HAP-1 (cell line): ENCODE data around the gene COL6A1.

ENCODE experiments used
- DNase-seq, 2 experiments: peaks; one replicate each; pipeline ENCODE4 v3.0.0-alpha.2; 2016 to 2020; ENCODE audit warnings: low spot score in 2 of 2
- H3K27me3 ChIP-seq: fragments of 250-450 bp; sonication (Bioruptor Pico); 2 replicates; pipeline ENCODE4 v1.5.1; 2020; ENCODE audit warnings: low read depth, mild to moderate bottlenecking, moderate library complexity
- H3K36me3 ChIP-seq: fragments of 250-450 bp; sonication (Bioruptor Pico); replicated peaks from 2 replicates; pipeline ENCODE4 v1.5.1; 2020; ENCODE audit warnings: mild to moderate bottlenecking
- H3K4me1 ChIP-seq: fragments of 250-450 bp; sonication (Bioruptor Pico); 2 replicates; pipeline ENCODE4 v1.5.1; 2020; ENCODE audit warnings: mild to moderate bottlenecking
- H3K4me3 ChIP-seq: fragments of 250-450 bp; sonication (Bioruptor Pico); 2 replicates; pipeline ENCODE4 v1.5.1; 2020; ENCODE audit warnings: mild to moderate bottlenecking, moderate library complexity
- H3K9me3 ChIP-seq: fragments of 250-450 bp; sonication (Bioruptor Pico); 2 replicates; pipeline ENCODE4 v1.5.1; 2020; ENCODE audit warnings: mild to moderate bottlenecking, moderate library complexity
- in situ Hi-C: fragments of 300-500 bp; cut with MboI; formaldehyde crosslinking; loops from 3 replicates; pipeline ENCODE4 v1.14.3; 2020; ENCODE audit warnings: low sequenced_read_pairs, inconsistent platforms, mixed read lengths

Gene COL6A1

GRCh38 chr21:46011267-46011967, 29.8 kb downstream of the COL6A1 start:
- in situ Hi-C loops = no loop called here
- 0 out of 2 replicates have a peak, but pooled peaks cover 5% of the 10 kb centered on the region for H3K9me3 ChIP-seq

GRCh38 chr21:46012154-46012553, 30.6 kb downstream of the COL6A1 start:
- Histone ChIP-seq H3K4me3 (no peak overlapping the region), H3K9me3 (0 out of 2 replicates have a peak, but pooled peaks cover 5% of the 10 kb centered on the region), H3K36me3 (no peaks in the 10 kb centered on the region), H3K27me3 (peaks cover 17% of the 10 kb centered on the region), H3K4me1 (no peaks in the 10 kb centered on the region; the same call in 1 of the 2 replicates)
- DNase-seq = no peak
- in situ Hi-C loops = no loop called here

More at GRCh38 chr21:46011267-46011967, 29.8 kb downstream of the COL6A1 start:
- Histone ChIP-seq H3K27me3 (peaks cover 14% of the 10 kb centered on the region), H3K4me1 (no peaks in the 10 kb centered on the region; the same call in 1 of the 2 replicates), H3K4me3 (no peak overlapping the region), H3K36me3 (no peaks in the 10 kb centered on the region)
- no peak for DNase-seq

- in situ Hi-C loops = no loop called here
- Histone ChIP-seq H3K4me3 (no peak overlapping the region), H3K36me3 (no peaks in the 10 kb centered on the region), H3K27me3 (peaks cover 20% of the 10 kb centered on the region), H3K9me3 (no peaks in the 10 kb centered on the region), H3K4me1 (no peaks in the 10 kb centered on the region; the same call in 1 of the 2 replicates)
- DNase-seq = no peak
These were observed 33.3 kb downstream of the COL6A1 start for GRCh38 chr21:46014828-46015227.

GRCh38 chr21:46017148-46017547, 35.6 kb downstream of the COL6A1 start:
- in situ Hi-C loops = no loop called here
- Histone ChIP-seq H3K27me3 (peaks cover 20% of the 10 kb centered on the region), H3K9me3 (no peaks in the 10 kb centered on the region), H3K36me3 (no peaks in the 10 kb centered on the region), H3K4me3 (no peak overlapping the region), H3K4me1 (no peaks in the 10 kb centered on the region; the same call in 1 of the 2 replicates)
- DNase-seq = no peak

GRCh38 chr21:46017695-46018094, 36.1 kb downstream of the COL6A1 start:
- no peaks in the 10 kb centered on the region for H3K36me3 ChIP-seq
- in situ Hi-C loops = no loop called here
- no peaks in the 10 kb centered on the region for H3K4me1 ChIP-seq
- no peak for DNase-seq
- H3K27me3 ChIP-seq = peaks cover 20% of the 10 kb centered on the region
- H3K4me3 ChIP-seq = no peak overlapping the region
- H3K9me3 ChIP-seq = no peaks in the 10 kb centered on the region

- no peak for DNase-seq
- Histone ChIP-seq H3K36me3 (no peaks in the 10 kb centered on the region), H3K4me3 (no peak overlapping the region), H3K4me1 (no peaks in the 10 kb centered on the region), H3K27me3 (peaks cover 20% of the 10 kb centered on the region), H3K9me3 (no peaks in the 10 kb centered on the region)
- in situ Hi-C loops = no loop called here
These were observed 37.0 kb downstream of the COL6A1 start for GRCh38 chr21:46018615-46019014.

GRCh38 chr21:46020581-46020980, 39.0 kb downstream of the COL6A1 start:
- in situ Hi-C loops = no loop called here
- peaks cover 6% of the 10 kb centered on the region for H3K4me1 ChIP-seq
- H3K4me3 ChIP-seq = no peak overlapping the region
- H3K27me3 ChIP-seq = peaks cover 6% of the 10 kb centered on the region; the same call in 1 of the 2 replicates
- DNase-seq = no peak
- H3K36me3 ChIP-seq = no peaks in the 10 kb centered on the region
- H3K9me3 ChIP-seq = no peaks in the 10 kb centered on the region

- H3K9me3 ChIP-seq = no peaks in the 10 kb centered on the region
- DNase-seq = no peak
- no peaks in the 10 kb centered on the region for H3K36me3 ChIP-seq
- H3K27me3 ChIP-seq = peaks cover 6% of the 10 kb centered on the region; the same call in 1 of the 2 replicates
- no peak overlapping the region for H3K4me3 ChIP-seq
- in situ Hi-C loops = no loop called here
- H3K4me1 ChIP-seq = peaks cover 6% of the 10 kb centered on the region
These were observed 39.8 kb downstream of the COL6A1 start for GRCh38 chr21:46021398-46021797.

GRCh38 chr21:46021978-46022544, 40.5 kb downstream of the COL6A1 start:
- in situ Hi-C loops = no loop called here
- H3K36me3 ChIP-seq = no peaks in the 10 kb centered on the region
- no peak overlapping the region for H3K4me3 ChIP-seq
- H3K9me3 ChIP-seq = no peaks in the 10 kb centered on the region
- peaks cover 6% of the 10 kb centered on the region for H3K4me1 ChIP-seq
- H3K27me3 ChIP-seq = peaks cover 4% of the 10 kb centered on the region; the same call in 1 of the 2 replicates
- DNase-seq = no peak

- no peaks in the 10 kb centered on the region for H3K9me3 ChIP-seq
- no peak overlapping the region for H3K4me3 ChIP-seq
- H3K4me1 ChIP-seq = peaks cover 6% of the 10 kb centered on the region
- H3K27me3 ChIP-seq = peaks cover 3% of the 10 kb centered on the region; the same call in 1 of the 2 replicates
- in situ Hi-C loops = no loop called here
- H3K36me3 ChIP-seq = no peaks in the 10 kb centered on the region
- DNase-seq = no peak
These were observed 41.3 kb downstream of the COL6A1 start for GRCh38 chr21:46022551-46023525.

- no peak for DNase-seq
- Histone ChIP-seq H3K36me3 (no peaks in the 10 kb centered on the region), H3K4me1 (peaks cover 6% of the 10 kb centered on the region), H3K27me3 (peaks cover 3% of the 10 kb centered on the region; the same call in 1 of the 2 replicates), H3K4me3 (no peak overlapping the region), H3K9me3 (no peaks in the 10 kb centered on the region)
- in situ Hi-C loops = no loop called here
These were observed 42.0 kb downstream of the COL6A1 start for GRCh38 chr21:46023555-46023954.

GRCh38 chr21:46024141-46024540, 42.6 kb downstream of the COL6A1 start:
- Histone ChIP-seq H3K36me3 (no peaks in the 10 kb centered on the region), H3K4me1 (peaks cover 6% of the 10 kb centered on the region), H3K27me3 (no peaks in the 10 kb centered on the region), H3K9me3 (no peaks in the 10 kb centered on the region), H3K4me3 (no peak overlapping the region)
- in situ Hi-C loops = no loop called here
- DNase-seq = no peak

GRCh38 chr21:46025113-46025770, 43.7 kb downstream of the COL6A1 start:
- H3K36me3 ChIP-seq = no peaks in the 10 kb centered on the region
- H3K9me3 ChIP-seq = peaks cover 5% of the 10 kb centered on the region; the same call in 1 of the 2 replicates
- no peak overlapping the region for H3K4me3 ChIP-seq
- in situ Hi-C loops = no loop called here
- H3K27me3 ChIP-seq = no peaks in the 10 kb centered on the region
- peaks cover 6% of the 10 kb centered on the region for H3K4me1 ChIP-seq
- DNase-seq = peak in 1 of 2 experiments; percentile 38
